ENCODE data around the gene FAM78A.

The FAM78A gene

GRCh38 chr9:131281119-131281965 lies 5.0 kb upstream of the FAM78A start:
- no peak for ATAC-seq
- no peak for TF ChIP-seq OSR1 (CRISPR knock-in tag; IDR thresholded peaks at IDR 0.05)
- no peak for TF ChIP-seq TOX (CRISPR knock-in tag; IDR thresholded peaks at IDR 0.05; ENCODE audit: borderline replicate concordance)

- no peak for ATAC-seq
- no peak for TF ChIP-seq ARNTL (CRISPR knock-in tag; IDR thresholded peaks at IDR 0.05; ENCODE audit: borderline replicate concordance, low read depth)
- no peak for TF ChIP-seq ESRRG (CRISPR knock-in tag; IDR thresholded peaks at IDR 0.05)
- TF ChIP-seq PPARA (CRISPR knock-in tag; IDR thresholded peaks at IDR 0.05; ENCODE audit: borderline replicate concordance), result no peak
- TF ChIP-seq PATZ1 (CRISPR knock-in tag; IDR thresholded peaks at IDR 0.05; ENCODE audit: borderline replicate concordance), result no peak
These were observed 4.3 kb upstream of the FAM78A start for GRCh38 chr9:131280660-131281059.

GRCh38 chr9:131279863-131280570 lies 3.7 kb upstream of the FAM78A start:
- TF ChIP-seq PPARA (CRISPR knock-in tag; IDR thresholded peaks at IDR 0.05; ENCODE audit: borderline replicate concordance) (no peak), OSR1 (CRISPR knock-in tag; IDR thresholded peaks at IDR 0.05) (no peak), POU6F1 (CRISPR knock-in tag; IDR thresholded peaks at IDR 0.05; ENCODE audit: borderline replicate concordance, low read depth) (no peak), BACH2 (CRISPR knock-in tag; IDR thresholded peaks at IDR 0.05; ENCODE audit: borderline replicate concordance) (no peak), ZFP30 (CRISPR knock-in tag; IDR thresholded peaks at IDR 0.05) (no peak)
- ATAC-seq, result no peak

GRCh38 chr9:131279196-131279862 lies 3.0 kb upstream of the FAM78A start:
- TF ChIP-seq POU6F1 (CRISPR knock-in tag; IDR thresholded peaks at IDR 0.05; ENCODE audit: borderline replicate concordance, low read depth), result no peak
- no peak for TF ChIP-seq RARB (CRISPR knock-in tag; IDR thresholded peaks at IDR 0.05)
- no peak for TF ChIP-seq ESRRG (CRISPR knock-in tag; IDR thresholded peaks at IDR 0.05)
- no peak for TF ChIP-seq OSR1 (CRISPR knock-in tag; IDR thresholded peaks at IDR 0.05)
- TF ChIP-seq ZNF8 (CRISPR knock-in tag; IDR thresholded peaks at IDR 0.05), result no peak
- no peak for TF ChIP-seq ISL1 (CRISPR knock-in tag; IDR thresholded peaks at IDR 0.05)
- ATAC-seq, result no peak

- ATAC-seq, result no peak
- no peak for TF ChIP-seq ZC3H10 (CRISPR knock-in tag; IDR thresholded peaks at IDR 0.05)
- no peak for TF ChIP-seq PPARA (CRISPR knock-in tag; IDR thresholded peaks at IDR 0.05; ENCODE audit: borderline replicate concordance)
- TF ChIP-seq CSRNP3 (CRISPR knock-in tag; IDR thresholded peaks at IDR 0.05), result no peak
- no peak for TF ChIP-seq GLIS3 (CRISPR knock-in tag; IDR thresholded peaks at IDR 0.05)
- TF ChIP-seq CSDC2 (CRISPR knock-in tag; IDR thresholded peaks at IDR 0.05), result no peak
- TF ChIP-seq ARNTL (CRISPR knock-in tag; IDR thresholded peaks at IDR 0.05; ENCODE audit: borderline replicate concordance, low read depth), result no peak
- no peak for TF ChIP-seq ESRRG (CRISPR knock-in tag; IDR thresholded peaks at IDR 0.05)
- no peak for TF ChIP-seq ZNF8 (CRISPR knock-in tag; IDR thresholded peaks at IDR 0.05)
- TF ChIP-seq ISL1 (CRISPR knock-in tag; IDR thresholded peaks at IDR 0.05), result no peak
- no peak for TF ChIP-seq SNAI2 (CRISPR knock-in tag; IDR thresholded peaks at IDR 0.05)
- no peak for TF ChIP-seq TOX (CRISPR knock-in tag; IDR thresholded peaks at IDR 0.05; ENCODE audit: borderline replicate concordance)
- TF ChIP-seq PATZ1 (CRISPR knock-in tag; IDR thresholded peaks at IDR 0.05; ENCODE audit: borderline replicate concordance), result no peak
- no peak for TF ChIP-seq BACH2 (CRISPR knock-in tag; IDR thresholded peaks at IDR 0.05; ENCODE audit: borderline replicate concordance)
- no peak for TF ChIP-seq POU6F1 (CRISPR knock-in tag; IDR thresholded peaks at IDR 0.05; ENCODE audit: borderline replicate concordance, low read depth)
- no peak for TF ChIP-seq ZFP30 (CRISPR knock-in tag; IDR thresholded peaks at IDR 0.05)
- TF ChIP-seq ZNF565 (CRISPR knock-in tag; conservative IDR thresholded peaks at IDR 0.05; ENCODE audit: low read depth), result no peak
- no peak for TF ChIP-seq ZNF70 (CRISPR knock-in tag; IDR thresholded peaks at IDR 0.05)
These were observed 2.4 kb upstream of the FAM78A start for GRCh38 chr9:131278702-131279111.

Data from SK-N-SH treated with all-trans-retinoic acid at 6 μM for 48 hours (cell line).